Kidney tubule cell (primary cell): ENCODE measurements around the gene LMTK2.

ENCODE experiments used
- DNase-seq: peaks from one replicate; pipeline ENCODE4 v3.0.0-alpha.2; 2018; ENCODE audit warnings: low spot score

Gene LMTK2

DNA sequence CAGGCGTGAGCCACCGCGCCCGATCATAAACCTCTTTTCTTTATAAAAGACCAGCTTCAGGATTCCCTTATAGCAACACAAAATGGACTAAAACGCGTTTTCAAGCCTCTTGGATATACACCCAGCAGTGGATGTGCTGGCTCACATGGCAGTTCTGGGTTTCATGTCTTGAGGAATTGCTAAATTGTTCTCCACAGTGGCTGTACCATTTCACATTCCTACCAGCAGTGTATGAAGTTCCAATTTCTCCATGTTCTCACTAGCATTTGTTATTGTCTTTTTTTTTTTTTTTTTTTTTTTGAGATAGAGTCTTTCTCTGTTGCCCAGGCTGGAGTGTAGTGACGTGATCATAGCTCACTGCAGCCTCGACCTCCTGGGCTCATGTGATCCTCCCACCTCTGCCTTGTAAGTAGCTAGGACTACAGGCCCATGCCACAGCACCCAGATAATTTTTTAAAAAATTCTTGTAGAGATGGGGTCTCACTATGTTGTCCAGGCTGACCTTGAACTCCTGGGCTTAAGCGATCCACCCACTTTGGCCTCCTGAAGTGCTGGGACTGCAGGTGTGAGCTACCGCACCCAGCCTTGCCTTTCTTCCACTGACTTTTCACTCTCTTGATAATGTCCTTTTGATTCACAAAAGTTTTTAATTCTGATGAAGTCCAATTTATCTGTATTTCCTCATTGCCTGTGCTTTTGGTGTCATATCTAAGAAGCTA, 127.9 kb downstream of the LMTK2 start:
- DNase-seq: no peak

GRCh38 chr7:98235901-98236300, 129.2 kb downstream of the LMTK2 start:
- DNase-seq: no peak

DNA sequence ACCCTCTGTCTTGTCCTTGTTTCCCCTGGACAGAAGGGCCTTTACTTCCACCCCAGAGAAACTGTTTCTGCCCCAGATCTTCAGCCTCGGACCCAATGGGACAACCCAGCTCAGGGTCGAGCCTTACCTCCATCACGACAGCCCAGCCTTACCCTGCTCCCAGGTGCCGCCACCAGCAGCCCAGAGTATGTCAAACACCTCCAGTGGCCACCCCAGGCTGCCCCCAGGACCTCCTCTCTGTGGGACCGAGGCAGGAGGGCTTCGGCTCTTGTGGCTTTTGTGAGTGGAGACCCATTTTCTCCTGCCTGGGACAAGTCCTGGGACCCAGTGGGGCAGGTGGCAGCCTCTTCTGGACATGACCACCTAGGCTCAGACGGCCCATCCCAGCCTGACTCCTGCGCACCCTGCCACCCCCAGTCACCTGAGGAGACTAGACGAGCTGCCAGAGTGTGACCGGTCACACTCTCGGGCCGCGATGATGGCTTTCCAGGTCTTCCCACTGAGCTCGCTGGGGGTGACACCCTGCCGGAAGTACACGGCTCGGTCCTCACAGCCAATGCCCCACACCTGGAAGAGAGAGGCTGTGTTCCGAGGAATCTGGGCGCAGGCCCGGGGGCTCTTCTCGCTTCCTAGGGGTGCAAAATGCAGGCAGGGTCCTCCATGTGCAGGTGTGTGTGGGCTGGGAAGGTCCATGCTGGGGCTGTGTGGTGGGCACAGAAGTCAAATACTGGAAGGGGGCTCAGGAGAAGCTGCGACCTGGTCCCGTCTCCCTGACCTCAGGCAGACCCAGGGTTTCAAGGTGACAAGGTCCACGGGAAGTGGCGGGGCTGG, 129.9 kb downstream of the LMTK2 start:
- DNase-seq: no peak

- no peak for DNase-seq
Measured at GRCh38 chr7:98238076-98238475, 131.4 kb downstream of the LMTK2 start.

- peak; percentile 9 for DNase-seq
Measured at GRCh38 chr7:98238976-98239375, 132.3 kb downstream of the LMTK2 start.

- peak; percentile 41 for DNase-seq
Measured at GRCh38 chr7:98240961-98241673, 134.5 kb downstream of the LMTK2 start.

DNA sequence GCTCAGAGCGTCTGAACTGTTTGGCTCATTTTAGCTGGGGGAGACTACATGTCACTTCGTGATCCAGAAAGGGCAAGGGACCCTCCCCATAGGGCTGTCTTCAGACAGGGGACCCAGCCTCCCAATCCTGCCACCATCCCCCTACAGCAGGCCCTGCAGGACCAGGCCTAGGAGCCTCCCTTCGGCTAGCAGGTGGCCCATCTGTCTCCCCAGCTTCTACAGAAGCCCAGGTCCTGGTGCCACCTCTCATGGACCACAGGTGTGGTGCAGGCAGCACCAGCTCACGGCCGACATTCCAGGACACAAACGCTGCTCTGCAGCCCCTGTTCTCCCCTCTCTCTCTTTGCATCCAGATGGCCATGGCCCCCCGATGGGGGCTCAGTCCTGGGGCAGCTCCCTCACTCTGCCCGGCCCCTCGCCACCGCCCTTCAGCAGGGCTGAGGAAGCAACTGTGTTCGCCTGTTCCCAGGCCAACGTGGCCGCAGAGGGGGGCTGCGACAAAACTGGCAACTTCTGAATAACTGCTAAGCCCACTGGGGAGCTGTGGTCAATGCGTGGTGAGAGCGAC, 135.1 kb downstream of the LMTK2 start:
- DNase-seq: no peak

DNA sequence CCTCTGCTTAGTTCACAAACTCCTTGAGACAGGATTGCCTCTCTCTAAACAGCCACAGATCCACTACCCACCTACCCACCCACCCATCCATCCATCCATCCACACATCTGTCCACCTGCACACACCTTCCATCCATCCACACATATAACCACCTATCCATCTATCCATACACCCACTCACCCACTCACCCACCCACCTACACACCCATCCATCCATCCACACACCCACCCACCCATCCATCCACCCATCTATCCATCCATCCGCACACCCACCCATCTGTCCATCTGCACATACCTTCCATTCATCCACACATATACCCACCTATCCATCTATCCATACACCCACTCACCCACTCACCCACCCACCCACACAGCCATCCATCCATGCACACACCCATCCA, 135.7 kb downstream of the LMTK2 start:
- no peak for DNase-seq

DNA sequence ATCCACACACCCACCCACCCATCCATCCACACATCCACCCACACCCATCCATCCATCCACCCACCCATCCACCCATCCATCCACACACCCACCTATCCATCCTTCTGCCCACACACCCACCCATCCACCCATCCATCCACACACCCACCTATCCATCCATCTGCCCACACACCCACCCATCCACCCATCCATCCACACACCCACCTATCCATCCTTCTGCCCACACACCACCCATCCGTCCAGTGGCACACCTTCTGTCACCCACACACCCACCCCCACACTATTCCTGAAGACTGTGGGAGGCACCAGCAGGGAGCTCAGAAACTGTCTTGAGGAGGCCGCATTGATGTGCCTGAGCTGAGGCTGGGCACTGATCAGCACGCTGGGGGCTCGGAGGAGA, 136.3 kb downstream of the LMTK2 start:
- DNase-seq: no peak

DNA sequence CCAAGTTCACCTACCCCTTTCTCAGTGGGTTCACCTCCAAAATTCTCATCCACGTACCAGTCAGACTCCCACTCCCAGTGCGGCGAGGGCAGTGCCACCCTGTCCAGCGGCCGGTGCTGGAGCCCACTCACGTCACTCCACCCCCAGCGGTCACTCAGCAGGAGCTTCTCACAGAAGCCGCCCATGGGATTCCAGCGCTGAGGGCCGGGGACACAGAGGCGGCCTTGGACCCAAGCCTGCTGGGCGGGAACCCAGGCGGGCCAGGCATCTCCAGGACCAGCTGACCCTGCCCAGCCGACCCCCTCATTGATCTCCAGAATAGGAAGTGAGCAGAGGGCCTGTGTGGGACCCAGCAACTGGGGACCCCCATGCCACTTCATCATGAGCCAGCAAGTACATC, 138.2 kb downstream of the LMTK2 start:
- DNase-seq: no peak

GRCh38 chr7:98248156-98248555, 141.5 kb downstream of the LMTK2 start:
- no peak for DNase-seq

DNA sequence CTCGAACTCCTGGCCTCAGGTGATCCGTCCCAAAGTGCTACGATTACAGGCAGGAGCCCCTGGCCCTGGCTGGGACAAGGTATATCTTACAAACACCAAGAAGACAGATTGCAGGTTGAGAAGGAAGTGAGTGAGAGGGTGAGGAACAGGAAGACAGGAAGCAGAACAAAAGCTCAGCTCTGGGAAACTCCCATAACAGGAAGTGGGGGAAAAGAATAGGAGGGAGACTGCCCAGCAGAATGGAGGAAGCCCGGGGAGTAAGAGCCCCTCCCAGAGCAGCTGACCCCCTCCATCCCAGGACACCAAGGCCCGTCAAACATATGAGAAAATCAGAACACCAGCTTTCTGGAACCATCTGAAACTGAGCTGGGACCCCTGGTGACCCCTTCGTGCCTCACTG, 142.4 kb downstream of the LMTK2 start:
- DNase-seq: peak; percentile 34

GRCh38 chr7:98250789-98251188, 144.1 kb downstream of the LMTK2 start:
- no peak for DNase-seq

GRCh38 chr7:98251231-98251600, 144.6 kb downstream of the LMTK2 start:
- DNase-seq: no peak

GRCh38 chr7:98251601-98252424, 145.2 kb downstream of the LMTK2 start, which contains the start of gene TECPR1:
Gene TECPR1 (minus strand): TSS chr7:98252232. CDS start chr7:98246146, 6,086 bp downstream.
- peak; percentile 93 for DNase-seq

- DNase-seq: no peak
Measured at GRCh38 chr7:98252425-98253054, 145.9 kb downstream of the LMTK2 start.

DNA sequence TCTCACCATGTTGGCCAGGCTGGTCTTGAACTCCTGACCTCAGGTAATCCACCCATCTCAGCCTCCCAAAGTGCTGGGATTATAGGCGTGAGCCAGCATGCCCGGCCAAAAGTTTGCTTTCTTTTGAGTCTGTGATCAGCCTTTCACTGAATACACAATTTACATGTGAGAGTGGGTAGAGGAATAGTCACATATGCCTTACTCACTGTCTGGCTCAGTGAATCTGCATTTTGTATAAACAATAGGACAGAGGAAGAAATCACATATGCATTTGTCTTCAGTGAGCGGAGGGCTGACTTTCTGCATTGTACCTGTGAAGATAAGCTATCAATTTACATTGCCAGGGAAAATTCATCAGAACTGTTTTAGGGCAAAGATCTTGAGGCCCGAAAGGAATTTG, 147.9 kb downstream of the LMTK2 start:
- no peak for DNase-seq

DNA sequence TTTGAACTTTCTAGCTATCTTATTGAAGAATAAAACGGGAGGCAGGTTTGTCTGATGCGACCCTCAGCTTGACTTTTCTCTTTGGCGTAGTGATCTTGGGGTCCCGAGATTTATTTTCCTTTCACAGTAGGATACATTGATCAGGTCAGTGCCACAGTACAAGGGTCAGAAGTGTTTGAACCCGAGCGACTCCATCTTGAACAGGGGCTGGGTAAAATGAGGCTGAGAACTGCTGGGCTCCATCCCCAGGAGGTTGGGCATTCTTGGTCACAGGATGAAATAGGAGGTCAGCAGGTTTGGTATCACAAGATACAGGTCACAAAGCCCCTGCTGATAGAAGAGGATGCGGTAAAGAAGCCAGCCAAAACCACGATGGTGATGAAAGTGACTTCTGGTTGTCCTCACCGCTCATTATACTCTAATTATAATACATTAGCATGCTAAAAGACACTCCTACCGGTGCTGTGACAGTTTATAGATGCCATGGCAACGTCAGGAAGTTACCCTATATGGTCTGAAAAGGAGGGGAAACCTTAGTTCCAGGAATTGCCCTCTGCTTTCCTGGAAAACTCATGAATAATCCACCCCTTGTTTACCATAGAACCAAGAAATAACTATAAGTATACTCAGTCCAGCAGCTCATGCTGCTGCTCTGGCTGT, 148.4 kb downstream of the LMTK2 start:
- no peak for DNase-seq

DNA sequence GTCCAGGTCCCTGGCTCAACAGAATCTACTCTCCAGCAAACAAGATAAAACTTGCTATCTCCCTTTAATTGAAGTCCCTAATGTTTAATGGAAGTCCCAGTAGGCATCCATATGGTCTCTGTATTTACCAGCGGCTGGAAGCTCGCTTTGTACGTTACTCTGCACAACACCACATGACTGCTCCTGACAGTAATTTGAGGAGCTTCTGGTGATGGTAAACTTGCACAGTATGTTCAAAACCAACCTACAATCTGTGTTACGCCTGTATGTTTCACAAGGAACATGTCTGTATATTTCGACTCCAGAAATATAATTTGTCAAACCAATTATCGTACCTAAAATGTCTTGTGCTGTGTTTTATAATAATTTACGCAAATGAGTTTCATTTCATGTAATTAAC, 149.8 kb downstream of the LMTK2 start:
- no peak for DNase-seq

GRCh38 chr7:98257701-98258100, 151.0 kb downstream of the LMTK2 start:
- no peak for DNase-seq
